HG03558 (cell line): ENCODE data around the gene SLC38A3.
"Not testable (repeated sequence)": the region's sequence is repeated elsewhere in the genome, so short reads cannot be mapped to it uniquely, and the experiment has no call there.

ENCODE experiments used
- ATAC-seq: cut with Tn5 transposase; IDR thresholded peaks from one replicate; pipeline ENCODE4 v1.9.1; 2021; ENCODE audit warnings: moderate number of reproducible peaks; ENCODE audit not compliant: unreplicated experiment; ENCODE audit errors: extremely low read depth

The SLC38A3 gene

DNA sequence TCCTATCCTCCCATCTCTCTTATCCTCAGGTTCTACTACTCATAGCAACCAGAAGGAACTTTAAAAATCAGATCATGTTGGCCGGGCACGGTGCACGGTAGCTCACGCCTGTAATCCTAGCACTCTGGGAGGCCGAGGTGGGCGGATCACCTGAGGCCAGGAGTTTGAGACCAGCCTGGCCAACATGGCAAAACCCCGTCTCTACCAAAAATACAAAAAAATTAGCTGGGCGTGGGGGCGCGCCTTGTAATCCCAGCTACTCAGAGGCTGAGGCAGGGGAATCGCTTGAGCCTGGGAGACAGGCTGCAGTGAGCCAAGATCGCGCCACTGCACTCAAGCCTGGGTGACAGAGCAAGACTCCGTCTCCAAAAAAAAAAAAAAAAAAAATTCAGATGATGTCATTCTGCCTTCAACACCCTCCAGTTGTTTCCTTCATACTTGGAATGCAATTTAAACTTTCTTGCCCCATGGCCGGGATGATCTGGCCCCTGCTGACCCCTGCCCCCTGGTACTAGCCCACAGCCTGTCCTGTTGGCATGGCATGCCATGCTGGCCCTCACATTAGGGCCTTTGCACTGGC is 23.2 kb downstream of the SLC38A3 start:
- not testable (repeated sequence) for ATAC-seq

DNA sequence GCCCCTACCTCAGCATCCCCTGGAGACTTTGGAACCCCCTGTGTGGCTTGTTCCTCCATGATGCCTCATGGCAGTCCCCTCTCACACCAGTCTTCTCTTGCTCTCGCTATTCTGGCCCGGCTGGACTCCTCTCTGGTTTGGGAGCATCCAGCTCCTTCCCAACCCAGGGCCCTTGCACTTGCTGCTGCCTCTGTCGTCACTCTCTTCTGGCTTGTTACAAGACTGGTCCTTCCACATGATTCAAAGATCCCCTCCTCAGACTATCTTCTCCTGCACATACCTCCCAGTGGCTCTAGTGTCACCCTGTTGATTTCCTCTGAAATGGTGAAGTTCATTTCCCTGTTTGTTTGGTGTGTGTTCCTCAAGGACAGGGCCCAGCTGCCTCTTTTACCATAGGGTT is 24.4 kb downstream of the SLC38A3 start:
- ATAC-seq: no peak

DNA sequence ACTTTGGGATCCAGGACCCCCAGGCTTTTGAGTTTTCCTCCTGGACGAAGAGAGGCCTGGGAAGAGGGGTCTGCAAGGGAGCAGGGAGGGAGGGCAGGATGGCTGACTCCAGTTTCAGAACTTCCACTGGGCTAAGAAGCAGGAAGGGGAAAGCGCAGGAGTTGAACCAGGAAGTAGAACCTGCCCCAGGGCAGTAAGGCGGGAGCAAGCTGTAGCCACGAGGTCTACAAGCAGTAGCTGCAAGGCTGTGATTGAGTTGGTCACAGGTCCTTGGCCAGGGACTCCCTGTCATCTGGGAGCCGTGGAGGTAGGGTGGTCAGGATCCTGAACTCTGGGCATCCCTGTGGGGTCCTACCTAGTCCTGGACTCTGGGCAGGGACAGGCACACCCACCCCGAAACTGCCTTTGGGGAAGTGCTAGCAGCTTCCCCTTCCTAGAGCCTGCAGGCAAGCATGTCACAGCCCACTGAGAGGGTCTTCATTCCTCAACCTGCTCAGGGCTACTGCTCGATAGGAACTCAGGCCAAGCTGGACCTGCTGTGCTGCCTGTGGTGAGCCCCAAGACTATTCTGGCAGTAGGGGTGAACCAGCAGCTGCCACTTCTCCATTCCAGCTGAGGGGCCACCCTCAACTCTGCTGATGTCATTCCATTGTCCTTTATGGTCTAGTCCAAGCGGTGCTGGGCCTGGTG is 25.2 kb downstream of the SLC38A3 start:
- ATAC-seq: no peak

DNA sequence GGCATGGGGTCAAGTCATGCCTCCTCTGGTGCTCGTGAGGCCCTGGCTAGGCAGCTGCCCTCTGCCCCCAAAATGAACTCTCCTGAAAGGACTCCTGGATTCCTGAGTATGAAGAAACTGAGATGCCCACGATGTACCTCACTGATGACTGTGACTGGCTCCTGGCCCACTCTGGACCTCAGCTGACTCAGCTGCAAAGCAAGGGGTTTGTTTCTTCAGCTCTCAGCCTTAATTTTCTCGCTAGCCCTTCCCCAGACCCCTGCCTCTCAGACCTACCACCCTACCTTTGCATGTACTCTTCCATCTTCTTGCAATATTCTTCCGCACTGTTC is 25.7 kb downstream of the SLC38A3 start:
- ATAC-seq: no peak

DNA sequence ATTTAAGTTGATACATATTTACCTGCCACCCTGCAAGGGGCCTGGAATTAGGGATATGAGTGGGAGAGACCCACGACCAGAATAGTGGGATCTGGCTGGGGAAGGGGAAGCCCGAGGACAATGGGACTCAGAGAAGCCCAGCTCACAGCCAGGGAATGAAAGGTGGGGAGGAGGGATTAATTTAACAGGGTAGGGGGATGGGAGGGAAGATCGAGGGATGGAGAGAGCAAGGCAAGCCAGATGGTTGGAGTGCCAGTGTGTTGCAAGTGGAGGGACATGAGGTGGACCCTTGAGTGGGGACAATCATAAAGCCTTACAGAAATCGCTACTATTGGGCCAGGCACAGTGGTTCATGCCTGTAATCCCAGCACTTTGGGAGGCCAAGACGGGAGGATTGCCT is 26.5 kb downstream of the SLC38A3 start:
- ATAC-seq: no peak

DNA sequence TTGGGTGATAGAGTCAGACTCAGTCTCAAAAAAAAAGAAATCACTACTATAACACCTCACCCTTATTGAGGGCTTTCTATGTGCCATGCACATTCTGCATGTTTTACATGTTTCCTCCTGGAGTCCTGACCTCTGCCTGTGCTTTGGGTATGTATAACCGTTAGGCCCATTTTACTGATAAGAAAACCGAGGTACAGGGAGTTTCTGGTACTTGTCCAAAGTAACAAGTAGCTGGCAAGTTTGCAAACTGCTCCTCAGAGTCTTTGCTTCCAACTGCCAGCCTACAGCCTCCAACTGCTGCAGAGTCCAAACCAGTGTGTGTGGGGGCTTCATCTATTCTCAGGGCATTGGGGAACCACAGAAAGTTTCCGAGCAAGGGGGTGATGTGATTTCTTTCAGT is 27.2 kb downstream of the SLC38A3 start:
- ATAC-seq: no peak

DNA sequence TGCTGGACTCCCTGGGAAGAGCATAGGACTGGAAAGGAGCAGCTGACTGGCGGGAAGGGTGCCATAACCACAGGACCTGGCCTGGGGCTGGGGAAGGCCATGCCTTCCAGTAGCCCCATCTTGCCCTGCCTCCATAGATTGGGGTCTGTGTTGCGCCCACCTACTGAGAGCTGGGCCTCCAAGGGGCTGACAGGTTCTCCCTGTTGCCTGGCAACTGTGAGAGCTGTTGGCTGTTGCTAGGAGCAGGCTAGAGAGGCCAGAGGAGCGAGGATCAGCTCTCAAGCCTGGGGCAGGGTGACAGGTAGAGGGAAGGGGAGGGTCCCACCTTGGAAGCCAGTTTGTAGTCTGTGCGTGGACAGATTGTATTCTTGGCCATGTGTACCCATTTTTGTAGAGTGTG is 28.1 kb downstream of the SLC38A3 start:
- ATAC-seq: no peak

DNA sequence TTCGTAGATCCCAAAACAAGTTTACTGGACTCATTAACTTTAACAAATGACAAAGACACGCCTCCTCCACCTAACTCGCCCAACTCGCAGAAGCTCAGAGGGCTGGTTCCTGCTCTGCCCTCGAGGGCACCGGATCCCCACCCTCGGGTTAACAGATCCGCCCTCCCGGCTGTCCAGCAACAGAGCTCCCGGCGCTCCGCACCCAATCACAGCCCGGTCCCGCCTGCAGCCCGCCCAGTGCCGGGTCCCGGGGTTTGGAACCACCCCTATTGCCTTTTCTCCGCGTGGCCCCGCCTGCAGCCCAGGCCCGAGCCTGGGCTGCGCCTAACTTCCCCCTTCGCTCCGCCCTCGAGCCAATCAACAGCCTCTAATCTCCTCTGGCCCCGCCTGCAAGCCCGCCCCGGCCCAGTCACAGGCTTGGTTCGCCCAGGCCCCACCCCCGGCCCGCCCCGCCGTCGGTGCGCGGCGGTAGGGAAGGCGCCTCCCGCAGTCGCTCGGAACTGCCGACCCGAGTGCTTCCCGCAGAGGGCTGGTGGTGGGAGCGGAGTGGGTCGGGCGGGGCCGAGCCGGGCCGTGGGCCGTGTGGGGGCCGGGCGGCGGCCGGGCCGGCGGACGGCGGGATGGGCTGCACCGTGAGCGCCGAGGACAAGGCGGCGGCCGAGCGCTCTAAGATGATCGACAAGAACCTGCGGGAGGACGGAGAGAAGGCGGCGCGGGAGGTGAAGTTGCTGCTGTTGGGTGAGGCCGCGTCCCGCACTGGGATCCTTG is 30.8 kb downstream of the SLC38A3 start, which contains the start of gene GNAI2:
GNAI2 (plus strand) TSS at position 489 of the 768 bp plus-strand sequence; CDS start at position 621, 132 bp downstream.
- peak; percentile 80 for ATAC-seq

DNA sequence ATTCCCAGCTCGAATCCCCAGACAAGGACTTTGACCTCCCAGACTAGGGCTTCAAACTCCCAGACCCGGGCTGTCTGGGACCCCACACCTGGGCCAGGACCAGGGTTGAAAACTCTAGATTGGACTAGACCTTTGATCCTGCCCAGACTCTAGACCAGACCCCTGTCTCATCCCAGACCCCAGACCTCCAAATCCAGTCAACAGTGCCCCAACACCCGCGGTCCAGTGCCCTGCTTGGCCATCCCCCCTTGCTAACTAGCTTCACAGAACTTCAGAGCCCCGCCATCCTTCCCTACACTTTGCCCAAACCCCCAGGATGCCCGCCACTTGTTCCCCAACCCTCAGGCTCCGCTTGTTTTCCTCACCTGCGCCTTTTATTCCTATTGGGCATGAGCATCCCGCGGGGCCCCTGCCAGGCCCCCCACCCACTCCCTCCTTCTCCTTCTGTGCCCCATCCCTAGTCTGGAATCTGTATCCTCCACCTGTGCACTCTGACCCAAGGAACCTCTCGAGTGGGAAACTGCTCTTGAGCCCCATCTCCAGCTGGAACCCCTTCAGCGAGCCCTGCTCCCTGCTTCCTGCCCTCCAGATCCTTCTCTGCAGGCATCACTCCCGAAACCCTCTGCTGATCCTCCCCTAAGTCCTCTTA is 31.5 kb downstream of the SLC38A3 start:
- ATAC-seq: no peak

DNA sequence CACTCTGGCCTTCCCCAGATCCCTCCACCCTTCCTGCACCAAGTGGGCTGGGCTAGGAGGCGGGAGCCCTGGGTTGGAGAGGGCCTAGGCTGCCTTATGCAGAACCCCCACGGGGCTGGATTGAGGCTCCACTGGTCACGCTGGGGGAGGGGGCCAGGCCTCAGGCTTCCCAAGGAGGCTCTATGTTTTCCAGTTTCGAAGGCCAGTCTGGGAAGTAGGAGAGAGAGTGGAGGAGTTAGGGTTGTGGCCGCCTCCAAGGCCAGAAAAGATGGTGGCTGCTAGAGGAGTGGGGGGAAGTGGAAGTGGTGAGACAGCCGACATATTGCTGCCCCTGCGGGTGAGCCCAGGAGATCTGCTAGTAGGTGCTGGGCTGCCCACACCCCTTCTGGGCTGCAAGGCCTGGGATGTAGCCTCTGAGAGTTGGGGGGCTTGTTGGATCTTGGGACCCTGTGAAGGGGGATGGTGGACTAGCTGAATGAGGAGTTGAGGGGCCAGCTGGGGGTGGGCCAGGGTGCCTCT is 32.1 kb downstream of the SLC38A3 start:
- no peak for ATAC-seq

DNA sequence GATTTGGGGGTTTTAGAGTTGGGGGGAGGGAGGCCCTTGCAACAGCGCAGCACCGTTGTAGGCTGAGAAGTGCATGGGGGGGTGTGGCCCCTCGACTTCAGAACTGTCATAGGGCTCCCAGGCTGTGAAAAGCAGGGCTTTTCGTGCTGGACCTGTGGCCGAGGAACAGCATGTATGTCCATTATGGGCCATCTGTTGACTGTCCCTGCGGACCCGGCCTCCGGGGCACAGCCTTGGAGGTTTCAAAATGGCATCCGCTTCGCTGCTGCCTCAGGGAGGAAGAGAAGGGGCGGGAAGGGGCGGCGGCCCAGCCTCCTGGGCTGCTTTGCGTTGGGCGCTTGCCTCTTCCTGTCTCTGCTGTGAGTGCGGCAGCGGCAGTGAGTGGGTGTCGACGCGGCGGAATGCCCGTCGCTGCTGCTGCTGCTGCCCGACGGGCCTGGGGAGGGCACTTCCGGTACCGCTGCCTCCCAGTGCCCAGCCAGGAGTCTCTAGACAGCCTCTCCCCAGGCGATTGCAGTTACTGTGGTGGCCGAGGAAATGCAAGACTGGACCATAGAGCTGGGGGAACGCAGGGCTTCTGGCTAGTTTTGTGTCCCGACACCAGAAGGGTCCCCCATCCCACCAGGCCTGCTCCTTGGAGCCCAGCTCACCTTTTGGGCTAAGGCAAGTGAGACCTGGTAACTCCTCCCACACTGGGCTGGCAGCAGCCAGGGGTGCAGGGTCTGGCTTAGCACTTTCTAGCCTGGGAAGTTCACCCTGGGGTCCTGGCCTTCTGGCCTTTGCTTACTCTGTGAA is 32.9 kb downstream of the SLC38A3 start:
- ATAC-seq: no peak

DNA sequence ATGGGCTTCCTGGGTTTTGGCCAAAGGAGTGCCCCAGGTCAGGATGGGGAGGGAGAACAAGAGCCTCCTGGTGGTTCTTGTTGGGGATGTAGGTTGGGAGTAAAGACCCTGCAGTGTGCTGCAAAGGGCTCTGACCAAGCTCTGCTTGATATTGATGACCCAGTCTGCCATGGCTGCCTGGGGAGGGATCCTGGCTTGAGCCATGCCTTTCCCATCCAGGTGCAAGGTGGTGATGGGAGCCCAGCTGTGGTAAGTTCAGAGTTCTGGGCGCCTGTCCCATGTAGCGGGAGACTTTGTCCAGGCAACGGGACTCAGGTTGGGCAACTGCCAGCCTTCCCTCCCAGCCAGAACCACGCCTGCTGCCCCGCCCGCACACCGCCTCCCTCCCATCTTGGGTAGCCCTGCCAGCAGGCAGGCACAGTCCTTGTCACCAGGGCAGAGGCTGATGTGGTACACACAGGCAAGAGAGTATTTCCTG is 33.5 kb downstream of the SLC38A3 start:
- ATAC-seq: no peak

DNA sequence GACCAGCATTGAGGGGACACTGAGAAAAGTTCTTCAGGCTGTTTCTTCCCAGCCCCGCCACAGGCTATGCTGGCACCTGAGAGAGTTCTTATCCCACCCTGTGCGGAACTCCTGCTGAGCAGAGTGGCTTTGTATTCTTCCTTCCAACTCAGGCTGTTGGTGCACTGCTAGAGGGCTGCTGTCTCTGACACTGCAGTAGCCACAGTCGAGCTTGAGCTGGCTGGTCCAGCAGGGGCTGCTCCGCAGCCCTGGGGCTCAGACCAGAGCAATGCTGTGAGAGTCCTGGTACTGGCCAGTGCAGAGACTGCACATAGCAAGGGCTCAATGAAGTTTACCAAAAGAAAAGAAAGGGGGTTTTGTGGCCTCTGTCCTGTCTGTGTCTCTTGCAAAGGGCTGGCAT is 34.6 kb downstream of the SLC38A3 start:
- no peak for ATAC-seq

DNA sequence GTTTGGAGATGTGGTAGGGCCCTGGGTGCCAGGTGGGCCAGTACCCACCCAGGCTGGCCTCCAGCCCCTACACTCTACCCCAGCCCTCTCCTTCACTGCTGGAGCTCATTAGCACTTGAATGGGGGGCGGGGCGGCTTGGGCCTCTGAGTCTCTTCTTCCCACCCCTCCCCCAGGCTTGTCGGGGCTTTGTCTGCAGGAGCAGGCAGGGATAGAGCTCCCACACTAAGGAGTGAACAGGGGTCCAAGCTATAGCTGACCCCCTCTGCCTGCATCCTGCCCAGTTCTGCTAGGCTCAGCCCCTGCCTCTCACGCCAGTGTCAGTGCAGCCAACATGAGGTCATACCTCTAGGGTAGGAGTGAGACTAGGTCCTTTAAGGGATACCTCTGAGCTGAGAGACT is 36.1 kb downstream of the SLC38A3 start:
- no peak for ATAC-seq

DNA sequence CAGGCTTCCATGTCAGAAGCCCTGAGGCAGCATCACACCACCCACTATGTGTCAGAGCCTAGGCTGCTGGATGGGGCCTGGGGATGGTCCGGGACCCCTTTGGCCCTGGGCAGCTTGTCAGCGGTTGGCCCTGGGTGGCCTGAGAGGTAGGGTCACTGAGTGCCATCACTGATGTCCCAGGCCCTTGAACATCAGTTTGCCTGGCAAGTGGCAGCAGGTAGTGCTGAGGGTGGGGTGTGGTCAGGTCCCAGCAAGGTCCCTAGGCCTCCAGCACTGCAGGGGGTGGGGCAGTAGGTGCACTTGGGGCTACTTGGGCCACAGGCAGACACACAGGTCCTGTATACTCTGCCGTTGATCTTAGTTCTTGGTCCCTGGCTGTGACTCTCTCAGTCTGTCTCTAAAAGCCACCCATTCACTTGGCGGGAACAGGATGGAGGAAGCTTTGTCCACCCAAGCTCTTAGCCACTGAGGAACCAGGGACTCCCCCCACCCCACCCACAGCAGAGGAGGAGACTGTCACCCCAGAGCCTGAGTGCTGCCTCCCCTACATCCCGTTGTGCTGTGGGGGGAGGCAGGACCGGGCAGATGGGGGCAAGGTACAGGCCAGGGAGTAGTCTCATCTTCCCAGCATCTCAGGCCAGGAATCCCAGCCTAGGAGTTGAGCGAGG is 36.8 kb downstream of the SLC38A3 start:
- ATAC-seq: no peak

DNA sequence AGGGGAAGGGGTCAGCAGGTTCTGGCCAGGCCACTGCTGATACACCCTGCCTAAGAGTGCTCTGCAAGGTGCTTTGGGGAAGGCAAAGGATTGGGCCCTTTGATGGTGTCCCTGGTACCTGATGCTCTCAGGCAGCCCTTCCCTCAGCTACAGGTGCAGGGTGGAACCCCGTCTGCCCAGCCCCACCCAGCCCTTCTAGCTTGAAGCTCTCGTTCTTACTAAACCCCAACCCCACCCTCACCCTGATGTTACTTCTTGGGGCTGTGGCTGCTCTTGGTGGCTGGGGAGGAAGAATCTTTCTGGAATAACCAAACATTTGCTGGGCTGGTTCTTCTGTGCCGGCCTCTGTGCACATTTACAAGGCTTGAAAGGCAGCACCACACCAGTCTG is 37.3 kb downstream of the SLC38A3 start:
- ATAC-seq: no peak

DNA sequence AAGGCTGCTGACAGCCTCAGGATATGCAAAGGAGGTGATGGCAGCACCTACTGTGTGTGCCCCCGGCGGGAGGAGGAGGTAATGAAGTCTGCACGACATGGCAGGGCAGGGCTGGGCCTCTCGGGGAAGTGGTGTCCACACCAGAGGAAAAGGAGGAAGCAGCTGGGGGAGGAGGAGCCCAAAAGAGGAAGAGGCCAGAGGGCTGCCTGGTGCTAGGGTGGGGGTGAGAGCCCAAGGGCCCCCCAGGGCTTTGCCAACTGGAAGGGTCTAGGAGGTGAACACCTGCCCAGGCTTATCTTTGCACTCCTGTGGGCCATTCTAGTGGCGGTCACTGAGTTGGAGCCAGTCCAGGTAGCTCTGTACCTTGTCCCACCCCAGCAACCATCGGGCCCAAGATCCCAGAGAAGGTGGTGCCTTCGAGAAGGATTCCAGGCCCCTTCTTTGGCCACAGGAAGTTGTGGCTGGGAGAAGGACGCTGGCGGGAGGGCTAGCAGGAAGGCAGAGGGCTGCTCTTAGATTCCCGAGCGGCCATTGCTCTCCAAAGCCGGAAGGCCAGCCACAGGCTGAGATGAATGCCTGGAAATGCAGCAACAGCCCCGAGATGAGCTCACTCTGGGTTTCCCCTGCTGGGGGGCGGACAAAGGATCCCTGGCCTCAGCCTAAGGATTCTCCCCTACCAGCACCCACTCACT is 37.9 kb downstream of the SLC38A3 start:
- ATAC-seq: no peak

DNA sequence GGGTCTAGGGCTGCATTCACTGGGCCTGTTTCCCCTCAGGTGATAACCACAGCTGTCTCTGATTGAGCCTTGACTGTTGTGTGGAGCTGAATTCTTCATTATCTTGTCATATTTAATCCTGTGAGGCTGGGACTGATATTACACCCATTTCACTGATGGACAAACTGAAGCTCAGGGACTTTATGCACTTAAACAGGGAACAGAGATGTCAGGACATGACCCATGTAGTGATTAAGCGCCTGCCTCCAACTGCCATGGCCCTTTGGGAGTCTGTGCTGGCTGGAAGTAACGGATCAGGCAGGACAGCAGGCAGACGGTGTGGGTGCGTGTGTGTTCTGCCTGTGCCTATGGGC is 38.4 kb downstream of the SLC38A3 start:
- no peak for ATAC-seq

DNA sequence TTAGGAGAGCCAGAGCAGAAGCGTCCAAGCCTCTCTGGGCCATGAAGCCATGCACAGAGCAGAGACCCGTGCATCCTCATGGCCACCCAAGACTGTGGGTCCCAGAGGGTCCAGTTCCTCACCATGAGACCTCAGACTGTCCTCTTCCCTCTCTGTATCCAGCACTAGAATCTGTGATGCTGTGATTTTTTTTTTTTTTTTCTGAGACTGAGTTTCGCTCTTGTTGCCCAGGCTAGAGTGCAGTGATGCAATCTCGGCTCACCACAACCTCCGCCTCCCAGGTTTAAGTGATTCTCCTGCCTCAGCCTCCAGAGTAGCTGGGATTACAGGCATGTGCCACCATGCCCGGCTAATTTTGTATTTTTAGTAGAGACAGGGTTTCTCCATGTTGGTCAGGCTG is 39.7 kb downstream of the SLC38A3 start:
- ATAC-seq: not testable (repeated sequence)
